SK-N-SH (cell line): Measurements from ENCODE around the gene RNFT2. TPM values are rescaled to one million over a fixed set of nuclear protein-coding genes. Genes with fewer than 3 reads are reported as not detected.
A peak's percentile ranks its signal among the peaks of the same experiment; 100 is the strongest.

Source experiments
- CTCF ChIA-PET: fragments of 300-600, 350-600 bp; formaldehyde crosslinking; extraction: SDS; loops from one replicate; lab custom pipeline; 2021; lab: Yijun Ruan, JAX
- POLR2A ChIA-PET: fragments of 350-600 bp; sonication (Branson Sonifier 250); formaldehyde crosslinking; extraction: SDS; loops from one replicate; lab custom pipeline; 2020; ENCODE audit warnings: antibody characterized with exemption, inconsistent platforms; lab: Yijun Ruan, JAX
- DNase-seq: peaks from one replicate; pipeline ENCODE4 v3.0.0; 2012
- H2AFZ ChIP-seq: fragments of 200-600 bp; sonication (generic); 2 replicates; pipeline ENCODE4 v1.8.1; 2016; ENCODE audit warnings: antibody characterized with exemption, mild to moderate bottlenecking, low read depth
- H3F3A ChIP-seq: fragments of 200-600 bp; sonication (generic); replicated peaks from 2 replicates; pipeline ENCODE3; 2016; ENCODE audit warnings: antibody characterized with exemption, mild to moderate bottlenecking; ENCODE audit not compliant: insufficient read depth
- H3K27ac ChIP-seq, 2 experiments: fragments of 200-500 bp in 1 of 2; fragments of 200-600 bp in 1 of 2; sonication (Bioruptor generic) in 1 of 2; sonication (generic), shearing (Covaris generic) in 1 of 2; 2 replicates each; pipeline versions ENCODE4 v1.5.1 to v1.6.1; 2014 to 2016; ENCODE audit warnings: low read depth in 2 of 2, inconsistent platforms in 1 of 2, low read length in 1 of 2, mild to moderate bottlenecking in 1 of 2, mixed read lengths in 1 of 2
- H3K27me3 ChIP-seq: fragments of 200-600 bp; sonication (generic), shearing (Covaris generic); 2 replicates; pipeline ENCODE4 v1.6.1; 2016; ENCODE audit warnings: mixed run types; ENCODE audit not compliant: insufficient read depth
- H3K36me3 ChIP-seq, 2 experiments: fragments of 200-500 bp in 1 of 2; fragments of 200-600 bp in 1 of 2; sonication (Bioruptor generic) in 1 of 2; sonication (generic) in 1 of 2; replicated peaks in 1 of 2; 2 replicates each; pipeline versions ENCODE3 to v1.5.1; 2014 to 2016; ENCODE audit warnings: low read length in 1 of 2, mild to moderate bottlenecking in 1 of 2; ENCODE audit not compliant: insufficient read depth in 2 of 2, control insufficient read depth in 1 of 2
- H3K4me1 ChIP-seq, 2 experiments: fragments of 200-500 bp in 1 of 2; fragments of 200-600 bp in 1 of 2; sonication (Bioruptor generic) in 1 of 2; sonication (generic), shearing (Covaris generic) in 1 of 2; 2 replicates each; pipeline versions ENCODE4 v1.5.1 to v1.6.1; 2014 to 2016; ENCODE audit warnings: low read depth in 1 of 2, low read length in 1 of 2, mixed run types in 1 of 2; ENCODE audit not compliant: insufficient read depth in 2 of 2, control insufficient read depth in 1 of 2
- H3K4me2 ChIP-seq: fragments of 200-600 bp; sonication (generic), shearing (Covaris generic); 2 replicates; pipeline ENCODE4 v1.6.1; 2017; ENCODE audit warnings: mixed run types
- H3K4me3 ChIP-seq, 2 experiments: fragments of 200-500 bp in 1 of 2; fragments of 200-600 bp in 1 of 2; sonication (Bioruptor generic) in 1 of 2; sonication (generic), shearing (Covaris generic) in 1 of 2; 2 replicates each; pipeline versions ENCODE4 v1.5.1 to v1.8.1; 2014 to 2016; ENCODE audit warnings: low read depth in 2 of 2, inconsistent platforms in 1 of 2, low read length in 1 of 2, mild to moderate bottlenecking in 1 of 2, mixed read lengths in 1 of 2, moderate library complexity in 1 of 2
- H3K79me2 ChIP-seq: fragments of 200-600 bp; sonication (generic); 2 replicates; pipeline ENCODE4 v1.8.1; 2017; ENCODE audit warnings: mild to moderate bottlenecking; ENCODE audit not compliant: insufficient read depth
- H3K9ac ChIP-seq: fragments of 200-600 bp; sonication (generic); 2 replicates; pipeline ENCODE4 v1.6.1; 2017; ENCODE audit warnings: mixed run types
- H3K9me2 ChIP-seq: fragments of 200-600 bp; sonication (generic); 2 replicates; pipeline ENCODE4 v1.6.1; 2017; ENCODE audit warnings: mixed run types
- H3K9me3 ChIP-seq: fragments of 200-600 bp; sonication (generic); 2 replicates; pipeline ENCODE4 v1.6.1; 2017; ENCODE audit warnings: mixed run types, mild to moderate bottlenecking, moderate library complexity
- H4K20me1 ChIP-seq: fragments of 200-600 bp; sonication (generic); 2 replicates; pipeline ENCODE4 v1.6.1; 2017; ENCODE audit warnings: mild to moderate bottlenecking, mixed run types; ENCODE audit not compliant: insufficient read depth
- CHD2 ChIP-seq: fragments of 150-350 bp; IDR thresholded peaks from 2 replicates; pipeline ENCODE4 v1.6.1; 2018; ENCODE audit warnings: low read length; ENCODE audit not compliant: partially characterized antibody
- CTCF ChIP-seq: fragments of 200-600 bp; sonication (generic); IDR thresholded peaks from 2 replicates; pipeline ENCODE4 v1.6.1; 2017; ENCODE audit warnings: antibody characterized with exemption, mild to moderate bottlenecking, moderate library complexity
- JUND ChIP-seq: IDR thresholded peaks from 2 replicates; pipeline ENCODE4 v1.4.0; 2012
- MAX ChIP-seq: IDR thresholded peaks from 2 replicates; pipeline ENCODE4 v1.4.0; 2012; ENCODE audit warnings: low read depth
- MXI1 ChIP-seq: IDR thresholded peaks from 2 replicates; pipeline ENCODE4 v1.6.1; 2012; ENCODE audit warnings: mild to moderate bottlenecking, low read depth, low read length, improper control_type of control experiment
- PBX3 ChIP-seq: IDR thresholded peaks from 2 replicates; pipeline ENCODE4; 2012
- TCF12 ChIP-seq: IDR thresholded peaks from 2 replicates; pipeline ENCODE4 v1.4.0; 2012
- TEAD4 ChIP-seq: IDR thresholded peaks from 2 replicates; pipeline ENCODE4 v1.4.0; 2012; ENCODE audit warnings: mild to moderate bottlenecking, borderline replicate concordance; ENCODE audit not compliant: insufficient read depth
- WGBS: methylation state at CpG from one replicate; pipeline ENCODE4 v1.1.6; 2017; ENCODE audit warnings: low lambda C conversion rate; 5-methylcytosine and 5-hydroxymethylcytosine counted together
- polyA plus RNA-seq, 3 experiments: library from polyadenylated mRNA; depleted of rRNA; stranded (reverse); fragments of >200 nt; gene quantifications; 2 replicates each; pipeline ENCODE4 v1.2.3, GENCODE V29; 2012

RNFT2 gene
- polyA plus RNA-seq, 1 of the 3 experiments (the other 2 are of a cell fraction) = 3.8 TPM

GRCh38 chr12:116859079-116859478 lies 121.0 kb downstream of the RNFT2 start:
- Histone ChIP-seq H2AFZ (no peak overlapping the region), H3K9me2 (no peaks in the 10 kb centered on the region), H3K79me2 (no peaks in the 10 kb centered on the region), H3K36me3 (no peaks in the 10 kb centered on the region), H3K4me1 (peaks cover 0 to 9% of the 10 kb centered on the region in 2 experiments; a peak in 1 of 4 replicates), H3K27ac (no peak overlapping the region), H4K20me1 (no peaks in the 10 kb centered on the region), H3K9ac (no peak overlapping the region), H3F3A (peaks cover 2% of the 10 kb centered on the region), H3K9me3 (no peaks in the 10 kb centered on the region), H3K4me3 (no peak overlapping the region), H3K27me3 (no peaks in the 10 kb centered on the region; the same call in 1 of the 2 replicates), H3K4me2 (peak overlapping the region; percentile 52; the same call in 1 of the 2 replicates)
- 36% methylated on average over 5 of the region's 5 CpGs for WGBS
- CTCF ChIA-PET = no interaction called here
- TF ChIP-seq CTCF (no peak), PBX3 (no peak), MAX (no peak), CHD2 (no peak)
- no peak for DNase-seq
- POLR2A ChIA-PET = no interaction called here

- Histone ChIP-seq H3F3A (peaks cover 7% of the 10 kb centered on the region), H3K9ac (no peak overlapping the region), H3K4me1 (peaks cover 0 to 13% of the 10 kb centered on the region in 2 experiments; a peak in 1 of 4 replicates), H2AFZ (no peak overlapping the region), H4K20me1 (no peaks in the 10 kb centered on the region), H3K27me3 (no peaks in the 10 kb centered on the region; the same call in 1 of the 2 replicates), H3K4me2 (peak overlapping the region; percentile 52), H3K9me2 (no peaks in the 10 kb centered on the region), H3K9me3 (no peaks in the 10 kb centered on the region), H3K36me3 (no peaks in the 10 kb centered on the region), H3K4me3 (peak overlapping the region in 1 of 2 experiments; percentile 3; a peak in 1 of 4 replicates), H3K27ac (no peak overlapping the region), H3K79me2 (no peaks in the 10 kb centered on the region)
- ChIA-PET CTCF (no interaction called here), POLR2A (no interaction called here)
- TF ChIP-seq TEAD4 (no peak), MXI1 (no peak)
- no peak for DNase-seq
- WGBS = 56% methylated on average over 3 of the region's 3 CpGs
These were observed 122.1 kb downstream of the RNFT2 start for GRCh38 chr12:116860263-116860662.

GRCh38 chr12:116861320-116861719 lies 123.2 kb downstream of the RNFT2 start:
- no peaks in the 10 kb centered on the region for H3K9me3 ChIP-seq
- no peak overlapping the region for H3K4me2 ChIP-seq
- H3K27ac ChIP-seq = 0 out of 4 replicates have a peak overlapping the region, but pooled peaks of 1 of the 2 experiments have one; percentile 19
- no peaks in the 10 kb centered on the region; the same call in 1 of the 2 replicates for H3K27me3 ChIP-seq
- ChIA-PET POLR2A (no interaction called here), CTCF (no interaction called here)
- H3F3A ChIP-seq = peaks cover 7% of the 10 kb centered on the region
- peaks cover 0 to 13% of the 10 kb centered on the region in 2 experiments; a peak in 1 of 4 replicates for H3K4me1 ChIP-seq
- peak; percentile 84 for DNase-seq
- peak overlapping the region; percentile 12; the same call in 1 of the 2 replicates for H2AFZ ChIP-seq
- no peaks in the 10 kb centered on the region for H4K20me1 ChIP-seq
- WGBS = 53% methylated on average over 12 of the region's 12 CpGs
- no peaks in the 10 kb centered on the region for H3K79me2 ChIP-seq
- no peak overlapping the region for H3K4me3 ChIP-seq
- H3K9ac ChIP-seq = no peak overlapping the region
- H3K9me2 ChIP-seq = no peaks in the 10 kb centered on the region
- H3K36me3 ChIP-seq = no peaks in the 10 kb centered on the region
- TF ChIP-seq JUND = no peak; the same call in 1 of the 2 replicates
- TF ChIP-seq CHD2 = no peak
- TF ChIP-seq TCF12 = 0 out of 2 replicates have a peak, but pooled peaks have one; percentile 22
- TF ChIP-seq, all 33 proteins: peak for 1
